MM.1S (cell line): Measurements from ENCODE around the gene WDR38.

Source experiments
- DNase-seq: peaks from one replicate; pipeline ENCODE4 v3.0.0-alpha.2; 2015
- H2AFZ ChIP-seq: fragments of 300-600 bp; sonication (generic); 2 replicates; pipeline ENCODE4 v1.6.0; 2016; ENCODE audit warnings: antibody characterized with exemption, low read length
- H3F3A ChIP-seq: fragments of 300-600 bp; sonication (generic); 2 replicates; pipeline ENCODE4 v1.6.1; 2016; ENCODE audit warnings: mild to moderate bottlenecking, antibody characterized with exemption, low read length, moderate library complexity, mixed read lengths; ENCODE audit not compliant: insufficient read depth
- H3K27ac ChIP-seq: fragments of 300-600 bp; sonication (generic); 2 replicates; pipeline ENCODE4 v1.5.1; 2016; ENCODE audit warnings: mild to moderate bottlenecking, low read length
- H3K27me3 ChIP-seq: fragments of 300-600 bp; sonication (generic); replicated peaks from 2 replicates; pipeline ENCODE4 v1.6.0; 2016; ENCODE audit warnings: low read length; ENCODE audit not compliant: insufficient read depth
- H3K36me3 ChIP-seq: fragments of 300-600 bp; sonication (generic); replicated peaks from 2 replicates; pipeline ENCODE4 v1.6.1; 2016; ENCODE audit warnings: mild to moderate bottlenecking, low read length, mixed read lengths; ENCODE audit not compliant: insufficient read depth
- H3K4me1 ChIP-seq: fragments of 300-600 bp; sonication (generic); 2 replicates; pipeline ENCODE4 v1.6.1; 2016; ENCODE audit warnings: low read length, mixed read lengths
- H3K4me2 ChIP-seq: fragments of 300-600 bp; sonication (generic); 2 replicates; pipeline ENCODE4 v1.6.0; 2016; ENCODE audit warnings: low read depth, low read length
- H3K4me3 ChIP-seq: fragments of 300-600 bp; sonication (generic); 2 replicates; pipeline ENCODE4 v1.5.1; 2016; ENCODE audit warnings: low read length, mixed read lengths
- H3K79me2 ChIP-seq: fragments of 300-600 bp; sonication (generic); 2 replicates; pipeline ENCODE4 v1.6.1; 2016; ENCODE audit warnings: mixed run types, low read length, mixed read lengths
- H3K9ac ChIP-seq: fragments of 300-600 bp; sonication (generic); 2 replicates; pipeline ENCODE4 v1.6.1; 2016; ENCODE audit warnings: low read length, mixed read lengths
- H3K9me2 ChIP-seq: fragments of 300-600 bp; sonication (generic); replicated peaks from 2 replicates; pipeline ENCODE4 v1.6.1; 2016; ENCODE audit warnings: mild to moderate bottlenecking, low read length, mixed read lengths; ENCODE audit not compliant: insufficient read depth
- H3K9me3 ChIP-seq: fragments of 300-600 bp; sonication (generic); replicated peaks from 2 replicates; pipeline ENCODE4 v1.6.1; 2016; ENCODE audit warnings: mild to moderate bottlenecking, low read length, mixed read lengths; ENCODE audit not compliant: insufficient read depth
- H4K20me1 ChIP-seq: fragments of 300-600 bp; sonication (generic); 2 replicates; pipeline ENCODE4 v1.6.1; 2016; ENCODE audit warnings: mild to moderate bottlenecking, low read length, moderate library complexity, mixed read lengths; ENCODE audit not compliant: insufficient read depth
- CTCF ChIP-seq: fragments of 300-600 bp; sonication (generic); IDR thresholded peaks from 2 replicates; pipeline ENCODE4 v1.5.1; 2016; ENCODE audit warnings: antibody characterized with exemption, low read length, mixed read lengths
- EZH2 ChIP-seq: fragments of 300-600 bp; sonication (generic); optimal IDR thresholded peaks from 2 replicates; pipeline ENCODE3; 2017; ENCODE audit warnings: low read depth, mild to moderate bottlenecking, antibody characterized with exemption, low read length, mixed read lengths
- EZH2phosphoT487 ChIP-seq: fragments of 300-600 bp; sonication (generic); IDR thresholded peaks from 2 replicates; pipeline ENCODE4 v1.6.1; 2018; ENCODE audit warnings: antibody characterized with exemption, low read length

Gene WDR38

GRCh38 chr9:124810663-124811355 is 42.5 kb upstream of the WDR38 start:
- no peaks in the 10 kb centered on the region for H3K4me1 ChIP-seq
- no peaks in the 10 kb centered on the region for H3K27me3 ChIP-seq
- no peak for TF ChIP-seq EZH2
- TF ChIP-seq CTCF = no peak
- TF ChIP-seq EZH2phosphoT487 = no peak
- H3K9me2 ChIP-seq = no peaks in the 10 kb centered on the region
- no peak overlapping the region for H3K27ac ChIP-seq
- no peaks in the 10 kb centered on the region for H3K36me3 ChIP-seq
- H3K9me3 ChIP-seq = no peaks in the 10 kb centered on the region
- no peaks in the 10 kb centered on the region for H3K79me2 ChIP-seq
- H3K4me2 ChIP-seq = no peak overlapping the region
- H2AFZ ChIP-seq = no peak overlapping the region
- no peaks in the 10 kb centered on the region for H4K20me1 ChIP-seq
- DNase-seq = no peak
- no peak overlapping the region for H3K4me3 ChIP-seq
- H3F3A ChIP-seq = no peaks in the 10 kb centered on the region
- no peak overlapping the region for H3K9ac ChIP-seq

- no peak overlapping the region for H2AFZ ChIP-seq
- TF ChIP-seq EZH2 = no peak
- TF ChIP-seq CTCF = no peak
- no peak for TF ChIP-seq EZH2phosphoT487
- no peaks in the 10 kb centered on the region for H3K9me3 ChIP-seq
- no peaks in the 10 kb centered on the region for H3K4me1 ChIP-seq
- no peaks in the 10 kb centered on the region for H3K79me2 ChIP-seq
- no peak overlapping the region for H3K9ac ChIP-seq
- no peak overlapping the region for H3K27ac ChIP-seq
- H3K4me3 ChIP-seq = no peak overlapping the region
- H3K36me3 ChIP-seq = no peaks in the 10 kb centered on the region
- H3K27me3 ChIP-seq = no peaks in the 10 kb centered on the region
- no peak for DNase-seq
- no peaks in the 10 kb centered on the region for H3K9me2 ChIP-seq
- H3K4me2 ChIP-seq = no peak overlapping the region
- H4K20me1 ChIP-seq = no peaks in the 10 kb centered on the region
- no peaks in the 10 kb centered on the region for H3F3A ChIP-seq
Observed at GRCh38 chr9:124812441-124812876, 40.8 kb upstream of the WDR38 start.

- no peak for DNase-seq
- no peak overlapping the region for H3K9ac ChIP-seq
- no peak for TF ChIP-seq EZH2
- no peak for TF ChIP-seq EZH2phosphoT487
- TF ChIP-seq CTCF = no peak
- no peaks in the 10 kb centered on the region for H3F3A ChIP-seq
- no peaks in the 10 kb centered on the region for H3K79me2 ChIP-seq
- H3K27ac ChIP-seq = no peak overlapping the region
- H3K9me2 ChIP-seq = no peaks in the 10 kb centered on the region
- H3K9me3 ChIP-seq = no peaks in the 10 kb centered on the region
- no peaks in the 10 kb centered on the region for H3K36me3 ChIP-seq
- no peaks in the 10 kb centered on the region for H3K27me3 ChIP-seq
- no peak overlapping the region for H2AFZ ChIP-seq
- no peaks in the 10 kb centered on the region for H4K20me1 ChIP-seq
- no peak overlapping the region for H3K4me2 ChIP-seq
- H3K4me3 ChIP-seq = no peak overlapping the region
- no peaks in the 10 kb centered on the region for H3K4me1 ChIP-seq
Observed at GRCh38 chr9:124813041-124813440, 40.2 kb upstream of the WDR38 start.
